ENCODE data around the gene KLLN.
"Not testable (repeated sequence)": the region's sequence is repeated elsewhere in the genome, so short reads cannot be mapped to it uniquely, and the experiment has no call there.

Gene KLLN

DNA sequence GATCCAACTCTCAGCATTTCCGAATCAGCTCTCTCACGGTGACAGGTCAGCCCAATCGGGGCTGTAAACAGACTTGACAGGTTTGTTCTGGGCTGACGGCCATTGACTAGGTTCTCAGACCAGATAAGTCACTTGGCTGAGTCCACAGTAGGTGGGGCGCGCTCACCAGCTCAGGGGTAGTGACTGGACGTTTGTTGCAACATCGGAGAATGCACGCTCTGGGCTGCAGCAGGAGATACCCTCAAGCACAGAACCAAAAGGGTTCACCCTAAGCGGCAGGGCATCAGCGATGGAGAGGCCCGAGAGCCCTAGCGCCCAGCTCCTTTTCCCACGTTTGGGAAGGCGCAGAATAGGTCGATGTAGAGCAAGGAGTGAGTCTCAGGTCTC lies 1.8 kb downstream of the KLLN start:
- peak; percentile 61 for DNase-seq (ENCODE audit: extremely low spot score)
- ChIA-PET CTCF (interaction anchor here (1.0 to 3.8 kb wide), 13 partner anchors 8 to 691 kb away, joined by 3 to 22 read pairs (median 3); no protein-coding TSS in a partner anchor), POLR2A (interaction anchor here (0.8 to 1.0 kb wide), 2 partner anchors 43 to 525 kb away, joined by 3 read pairs; partner anchors contain the start of gene ATAD1)
- TF ChIP-seq, protein P1, sequence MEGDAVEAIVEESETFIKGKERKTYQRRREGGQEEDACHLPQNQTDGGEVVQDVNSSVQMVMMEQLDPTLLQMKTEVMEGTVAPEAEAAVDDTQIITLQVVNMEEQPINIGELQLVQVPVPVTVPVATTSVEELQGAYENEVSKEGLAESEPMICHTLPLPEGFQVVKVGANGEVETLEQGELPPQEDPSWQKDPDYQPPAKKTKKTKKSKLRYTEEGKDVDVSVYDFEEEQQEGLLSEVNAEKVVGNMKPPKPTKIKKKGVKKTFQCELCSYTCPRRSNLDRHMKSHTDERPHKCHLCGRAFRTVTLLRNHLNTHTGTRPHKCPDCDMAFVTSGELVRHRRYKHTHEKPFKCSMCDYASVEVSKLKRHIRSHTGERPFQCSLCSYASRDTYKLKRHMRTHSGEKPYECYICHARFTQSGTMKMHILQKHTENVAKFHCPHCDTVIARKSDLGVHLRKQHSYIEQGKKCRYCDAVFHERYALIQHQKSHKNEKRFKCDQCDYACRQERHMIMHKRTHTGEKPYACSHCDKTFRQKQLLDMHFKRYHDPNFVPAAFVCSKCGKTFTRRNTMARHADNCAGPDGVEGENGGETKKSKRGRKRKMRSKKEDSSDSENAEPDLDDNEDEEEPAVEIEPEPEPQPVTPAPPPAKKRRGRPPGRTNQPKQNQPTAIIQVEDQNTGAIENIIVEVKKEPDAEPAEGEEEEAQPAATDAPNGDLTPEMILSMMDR (IDR thresholded peaks at IDR 0.05; ENCODE audit: control extremely low read depth, extremely low read depth, low read depth, missing control alignments), result peak; percentile 48

DNA sequence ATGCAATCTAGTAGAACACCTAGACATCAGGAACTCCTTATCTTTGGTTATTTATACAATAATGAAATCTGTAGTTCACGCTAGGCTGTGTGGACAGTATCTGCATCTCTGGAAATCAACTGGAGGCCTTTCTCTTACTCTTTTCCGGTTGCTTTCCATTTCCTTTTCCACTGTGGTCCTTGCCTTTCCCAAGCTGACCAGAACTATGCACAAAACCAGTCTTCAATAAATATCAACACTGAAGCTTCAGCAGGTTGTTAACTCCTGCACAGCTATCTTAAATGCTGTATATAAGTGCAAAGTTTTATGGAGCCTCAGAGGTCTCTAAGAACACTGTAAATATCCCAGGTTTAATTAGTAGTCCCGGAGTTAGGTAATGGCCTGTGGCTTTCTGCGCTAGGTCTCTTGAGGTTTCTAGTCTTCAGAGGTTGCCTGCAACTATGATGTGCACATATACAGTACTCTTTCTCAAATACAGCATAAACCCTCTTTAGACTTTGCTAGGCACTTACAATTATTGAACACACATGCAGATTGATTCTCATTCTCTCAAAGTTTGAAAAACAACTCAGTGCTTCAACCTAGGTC lies 2.4 kb downstream of the KLLN start:
- POLR2A ChIA-PET, result interaction anchor here (1.0 kb wide), 1 partner anchor 43 kb away, joined by 3 read pairs; the partner anchor contains the start of gene ATAD1
- DNase-seq (ENCODE audit: extremely low spot score), result no peak
- CTCF ChIA-PET, result interaction anchor here (1.0 to 3.8 kb wide), 12 partner anchors 7 to 692 kb away, joined by 3 to 22 read pairs (median 4); no protein-coding TSS in a partner anchor
- TF ChIP-seq, protein P1 (IDR thresholded peaks at IDR 0.05; ENCODE audit: control extremely low read depth, extremely low read depth, low read depth, missing control alignments), result no peak

- TF ChIP-seq, protein P1 (IDR thresholded peaks at IDR 0.05; ENCODE audit: control extremely low read depth, extremely low read depth, low read depth, missing control alignments), result peak; percentile 56
- DNase-seq (ENCODE audit: extremely low spot score), result peak; percentile 54
- CTCF ChIA-PET, result interaction anchor here (1.1 to 3.8 kb wide), 8 partner anchors 14 to 692 kb away, joined by 3 to 22 read pairs (median 5); no protein-coding TSS in a partner anchor
- POLR2A ChIA-PET, result no interaction called here
Measured at GRCh38 chr10:87860156-87860795, 3.1 kb downstream of the KLLN start.

GRCh38 chr10:87855665-87856064 lies 7.7 kb downstream of the KLLN start:
- POLR2A ChIA-PET; DNase-seq (ENCODE audit: extremely low spot score): not testable (repeated sequence)
- CTCF ChIA-PET, result interaction anchor here (1.1 kb wide), 1 partner anchor 27 kb away, joined by 3 read pairs; no protein-coding TSS in a partner anchor

DNA sequence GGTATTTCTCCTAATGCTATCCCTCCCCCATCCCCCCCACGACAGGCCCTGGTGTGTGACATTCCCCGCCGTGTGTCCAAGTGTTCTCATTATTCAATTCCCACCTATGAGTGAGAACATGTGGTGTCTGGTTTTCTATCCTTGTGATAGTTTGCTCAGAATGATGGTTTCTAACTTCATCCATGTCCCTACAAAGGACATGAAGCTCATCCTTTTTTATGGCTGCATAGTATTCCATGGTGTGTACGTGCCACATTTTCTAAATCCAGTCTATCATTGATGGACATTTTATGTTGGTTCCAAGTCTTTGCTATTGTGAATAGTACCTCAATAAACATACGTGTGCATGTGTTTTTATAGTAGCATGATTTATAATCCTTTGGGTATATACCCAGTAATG lies 8.1 kb downstream of the KLLN start:
- POLR2A ChIA-PET; CTCF ChIA-PET; DNase-seq (ENCODE audit: extremely low spot score): not testable (repeated sequence)

DNA sequence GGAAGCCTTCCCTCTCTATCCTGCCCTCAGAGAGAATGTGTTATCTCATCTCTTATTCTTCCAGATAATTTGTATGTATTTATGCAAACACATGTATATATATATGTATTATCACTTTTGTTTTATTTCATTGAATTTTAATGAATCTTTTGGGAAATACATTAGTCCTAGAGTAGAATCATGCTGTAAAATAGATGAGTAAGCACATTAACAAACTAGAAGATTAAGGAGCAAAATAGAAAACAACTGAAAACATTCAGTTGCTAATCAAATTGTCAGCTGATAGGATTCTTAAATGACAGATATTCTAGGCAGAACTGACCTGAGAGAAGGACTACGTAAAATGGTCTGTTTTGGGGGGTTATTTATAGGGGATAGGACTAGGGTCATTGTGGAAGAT lies 11.2 kb downstream of the KLLN start:
- CTCF ChIA-PET, result interaction anchor here (0.8 to 2.0 kb wide), 3 partner anchors 10 to 700 kb away, joined by 4 to 7 read pairs (median 6); no protein-coding TSS in a partner anchor
- POLR2A ChIA-PET, result no interaction called here
- no peak for DNase-seq (ENCODE audit: extremely low spot score)
- TF ChIP-seq, protein P1 (IDR thresholded peaks at IDR 0.05; ENCODE audit: control extremely low read depth, extremely low read depth, low read depth, missing control alignments), result no peak

DNA sequence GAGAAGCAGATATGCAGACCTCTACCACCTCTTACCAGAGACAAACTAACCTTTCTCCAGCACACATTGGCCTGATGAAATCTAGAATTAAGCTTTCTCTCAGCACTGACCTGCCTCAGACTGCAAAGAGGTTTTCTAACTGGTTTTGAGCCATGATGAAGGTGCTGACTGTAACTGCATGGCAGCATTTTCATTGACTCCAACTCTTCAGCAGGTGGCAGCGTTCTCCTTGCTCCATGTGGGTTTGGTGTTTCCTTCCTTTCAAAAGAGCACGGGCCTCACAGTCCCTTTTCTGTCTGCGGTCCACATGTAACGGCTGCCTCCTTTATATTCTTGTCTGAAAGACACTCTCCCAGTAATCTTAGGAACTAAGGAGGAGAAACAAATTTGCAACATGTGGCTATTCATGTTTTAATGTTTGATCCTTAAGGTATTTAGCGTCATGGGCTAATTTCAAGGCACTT lies 12.6 kb downstream of the KLLN start:
- POLR2A ChIA-PET, result no interaction called here

More for the DNA sequence above, 12.6 kb downstream of the KLLN start:
- TF ChIP-seq, protein P1 (IDR thresholded peaks at IDR 0.05; ENCODE audit: control extremely low read depth, extremely low read depth, low read depth, missing control alignments), result peak; percentile 51
- CTCF ChIA-PET, result interaction anchor here (0.8 to 3.0 kb wide), 10 partner anchors 8 to 702 kb away, joined by 3 to 13 read pairs (median 4); partner anchors contain the start of gene ATAD1
- DNase-seq (ENCODE audit: extremely low spot score), result peak; percentile 46
